Measurements from ENCODE around the gene SORCS2. TPM values are rescaled to one million over a fixed set of nuclear protein-coding genes. Genes with fewer than 3 reads are reported as not detected.

SORCS2 gene
- total and polyA plus RNA-seq, 2 of the 4 experiments (the other 2 are of a cell fraction) = 0.36 to 0.62 TPM

DNA sequence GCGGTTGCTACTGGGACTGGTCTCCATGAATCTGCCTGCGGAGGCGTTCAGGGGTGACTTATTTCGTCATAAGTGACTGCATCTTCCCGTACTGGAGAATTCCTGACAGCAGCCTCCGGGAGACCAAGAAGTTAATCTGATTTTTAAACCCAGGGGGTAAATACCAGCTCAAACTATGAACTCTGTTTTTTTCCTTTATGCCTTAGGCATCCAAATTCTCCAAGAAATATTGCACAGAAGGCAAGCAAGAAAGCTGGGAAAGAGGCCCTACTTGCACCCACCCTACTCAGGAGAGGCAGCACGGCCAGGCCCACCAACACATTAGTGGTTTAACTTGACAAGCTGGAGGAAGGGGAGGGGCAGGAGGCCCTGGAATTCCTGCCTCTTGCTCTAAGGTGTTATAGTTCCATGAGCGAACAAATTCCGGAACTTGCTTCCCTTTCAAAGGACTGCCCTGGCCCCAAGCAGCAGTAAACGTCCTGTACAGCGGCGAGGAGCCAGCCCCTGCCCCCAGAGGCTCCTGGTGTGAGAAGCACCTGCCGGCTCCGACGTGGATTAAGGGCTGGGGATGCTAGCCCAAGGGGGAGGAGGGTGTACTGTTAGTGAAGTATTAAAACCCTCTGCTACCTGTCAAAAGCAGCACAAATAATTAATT is 570.2 kb downstream of the SORCS2 start:
- no peak overlapping the region for H2AK9ac ChIP-seq (replicated peaks; ENCODE audit: low read depth, low read length, poor library complexity)
- H3K23ac ChIP-seq (ENCODE audit: low read depth, low read length) = no peak overlapping the region
- no peak overlapping the region for H4K8ac ChIP-seq (ENCODE audit: low read depth in 2 of 2, low read length in 2 of 2)
- H3K18ac ChIP-seq (ENCODE audit: low read depth, low read length) = no peak overlapping the region
- H2BK120ac ChIP-seq (ENCODE audit: low read depth, low read length) = no peak overlapping the region
- H3K4me1 ChIP-seq (ENCODE audit: control insufficient read depth, insufficient read depth, low read length) = peaks cover 4% of the 10 kb centered on the region
- no peak overlapping the region for H3K27ac ChIP-seq (ENCODE audit: insufficient read depth, low read length)
- no peaks in the 10 kb centered on the region for H3K9me3 ChIP-seq (ENCODE audit: control insufficient read depth, insufficient read depth, low read length)
- H3K4me2 ChIP-seq (ENCODE audit: low read depth, low read length) = no peak overlapping the region
- ATAC-seq (ENCODE audit: low read depth) (no peak), DNase-seq (no peak)
- WGBS, 2 experiments (ENCODE audit: extremely low coverage in 2 of 2, insufficient read length in 1 of 2) = no CpG with 5 or more reads among the region's 15 CpGs
- in situ Hi-C loops (cut with MboI; ENCODE audit: low sequenced_read_pairs) = loop anchor here (10.0 kb wide), 1 partner anchor 222 kb away; no protein-coding TSS in a partner anchor
- no peak overlapping the region for H4K5ac ChIP-seq (ENCODE audit: low read depth, low read length)
- dilution Hi-C loops (cut with HindIII; ENCODE audit: low sequenced_read_pairs, unreplicated experiment) = no loop called here
- TF ChIP-seq MAFK (IDR thresholded peaks at IDR 0.05; ENCODE audit: low read depth, low read length) (no peak), FOS (IDR thresholded peaks at IDR 0.05; ENCODE audit: low read depth, low read length) (no peak), RAD21 (IDR thresholded peaks at IDR 0.05; ENCODE audit: low read length) (no peak), CTCF (conservative IDR thresholded peaks at IDR 0.05; ENCODE audit: low read depth, low read length) (no peak), RCOR1 (IDR thresholded peaks at IDR 0.05; ENCODE audit: insufficient replicate concordance, low read length) (no peak), RFX5 (IDR thresholded peaks at IDR 0.05; ENCODE audit: low read depth, low read length) (no peak), MAZ (IDR thresholded peaks at IDR 0.05; ENCODE audit: borderline replicate concordance, low read depth, low read length) (no peak), BHLHE40 (IDR thresholded peaks at IDR 0.05; ENCODE audit: low read depth, low read length) (no peak), NFE2L2 (IDR thresholded peaks at IDR 0.05; ENCODE audit: low read depth, low read length) (no peak), SMC3 (IDR thresholded peaks at IDR 0.05; ENCODE audit: low read depth, low read length) (no peak), MXI1 (IDR thresholded peaks at IDR 0.05; ENCODE audit: borderline replicate concordance, low read depth, low read length) (no peak), CHD1 (IDR thresholded peaks at IDR 0.05; ENCODE audit: low read depth, low read length) (no peak), POLR2A (IDR thresholded peaks at IDR 0.05; ENCODE audit: low read depth, low read length) (no peak), CEBPB (IDR thresholded peaks at IDR 0.05; ENCODE audit: low read depth, low read length) (no peak)
- TF ChIP-seq, protein P1, sequence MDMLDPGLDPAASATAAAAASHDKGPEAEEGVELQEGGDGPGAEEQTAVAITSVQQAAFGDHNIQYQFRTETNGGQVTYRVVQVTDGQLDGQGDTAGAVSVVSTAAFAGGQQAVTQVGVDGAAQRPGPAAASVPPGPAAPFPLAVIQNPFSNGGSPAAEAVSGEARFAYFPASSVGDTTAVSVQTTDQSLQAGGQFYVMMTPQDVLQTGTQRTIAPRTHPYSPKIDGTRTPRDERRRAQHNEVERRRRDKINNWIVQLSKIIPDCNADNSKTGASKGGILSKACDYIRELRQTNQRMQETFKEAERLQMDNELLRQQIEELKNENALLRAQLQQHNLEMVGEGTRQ (IDR thresholded peaks at IDR 0.05; ENCODE audit: low read depth, low read length) = no peak
- peaks cover 35 to 71% of the 10 kb centered on the region in 2 experiments; a peak in 3 of 4 replicates for H3K79me1 ChIP-seq (ENCODE audit: low read depth in 1 of 2, low read length in 2 of 2)
- no peak overlapping the region for H3K4me3 ChIP-seq (ENCODE audit: insufficient read depth, low read depth, low read length)
- peaks cover 58% of the 10 kb centered on the region for H4K20me1 ChIP-seq (ENCODE audit: insufficient read depth, low read length)
- POLR2A ChIA-PET (ENCODE audit: unreplicated experiment) = no interaction called here
- H2BK5ac ChIP-seq (ENCODE audit: low read depth, low read length, poor library complexity, severe bottlenecking) = no peak overlapping the region
- no peak overlapping the region for H2BK20ac ChIP-seq (ENCODE audit: low read depth, low read length)
- no TSS peak for BruUV-seq (replicated peaks)
- H4K91ac ChIP-seq (ENCODE audit: insufficient read depth, low read depth, low read length) = no peak overlapping the region
- H2BK15ac ChIP-seq (ENCODE audit: low read depth, low read length) = no peak overlapping the region
- intact Hi-C loops (cut with micrococcal nuclease) = no loop called here
- no peak overlapping the region for H2AK5ac ChIP-seq (ENCODE audit: low read depth, low read length)
- H3K4ac ChIP-seq (ENCODE audit: low read depth, low read length) = no peak overlapping the region
- H2AFZ ChIP-seq (replicated peaks; ENCODE audit: low read length, poor library complexity) = no peak overlapping the region
- peaks cover 83% of the 10 kb centered on the region for H3K36me3 ChIP-seq (ENCODE audit: control insufficient read depth, insufficient read depth, low read length)
- no peak overlapping the region for H3K9ac ChIP-seq (ENCODE audit: low read depth, low read length)
- H3K27me3 ChIP-seq (ENCODE audit: control insufficient read depth, insufficient read depth, low read length) = no peaks in the 10 kb centered on the region
- H3K14ac ChIP-seq (replicated peaks; ENCODE audit: low read depth, low read length) = no peak overlapping the region
- H3K56ac ChIP-seq (ENCODE audit: extremely low read depth, insufficient read depth, low read length) = no peak overlapping the region
- peaks cover 15% of the 10 kb centered on the region; the same call in 1 of the 2 replicates for H3K9me1 ChIP-seq (ENCODE audit: insufficient read depth, low read length)
- CTCF ChIA-PET = interaction anchor here (1.1 kb wide), 1 partner anchor 8 kb away, joined by 3 read pairs; no protein-coding TSS in a partner anchor
